Kidney (tissue), 14 donors: Measurements from ENCODE around the gene MAP3K5. TPM values are rescaled to one million over a fixed set of nuclear protein-coding genes. Genes with fewer than 3 reads are reported as not detected.

Experiments
- DNase-seq, 5 donors: peaks; one replicate each; pipeline ENCODE4 v3.0.0-alpha.2; 2013 to 2020
- FAIRE-seq: peaks from 2 replicates; lab custom pipeline; 2012; peaks lifted over from hg19 to GRCh38; lab: Jason Lieb, UNC
- H3K27ac ChIP-seq, 2 donors: one replicate each; pipeline ENCODE4 v1.7.0; 2013; ENCODE audit warnings: low read depth in 2 of 2, low read length in 2 of 2, inconsistent platforms in 1 of 2
- H3K27me3 ChIP-seq: one replicate; pipeline ENCODE4 v1.7.1; 2013; ENCODE audit warnings: low read length, inconsistent platforms; ENCODE audit not compliant: control insufficient read depth, insufficient read depth
- H3K36me3 ChIP-seq, 3 donors: one replicate each; pipeline versions ENCODE4 v1.7.0 to v1.7.1; 2013; ENCODE audit warnings: low read length in 3 of 3, control low read depth in 1 of 3, inconsistent platforms in 1 of 3; ENCODE audit not compliant: insufficient read depth in 3 of 3, control insufficient read depth in 2 of 3
- H3K4me1 ChIP-seq, 3 donors: one replicate each; pipeline versions ENCODE4 v1.7.0 to v1.7.1; 2013; ENCODE audit warnings: low read length in 3 of 3, inconsistent platforms in 1 of 3, low read depth in 1 of 3; ENCODE audit not compliant: control insufficient read depth in 2 of 3, insufficient read depth in 2 of 3
- H3K4me3 ChIP-seq, 3 donors: one replicate each; pipeline versions ENCODE4 v1.7.0 to v1.8.1; 2013; ENCODE audit warnings: low read length in 3 of 3, control low read depth in 1 of 3, inconsistent platforms in 1 of 3
- H3K9ac ChIP-seq, 3 donors: one replicate each; pipeline versions ENCODE4 v1.7.0 to v1.7.1; 2013; ENCODE audit warnings: low read length in 3 of 3, control low read depth in 1 of 3, inconsistent platforms in 1 of 3
- H3K9me3 ChIP-seq, 3 donors: one replicate each; pipeline versions ENCODE4 v1.7.0 to v1.7.1; 2013; ENCODE audit warnings: low read length in 3 of 3, control low read depth in 1 of 3, inconsistent platforms in 1 of 3; ENCODE audit not compliant: control insufficient read depth in 2 of 3, insufficient read depth in 1 of 3
- intact Hi-C: fragments of 100-400 bp; cut with DNase I; formaldehyde crosslinking; loops from one replicate; pipeline ENCODE4 v1.11.1; 2022
- polyA plus RNA-seq: library from polyadenylated mRNA; stranded (reverse); fragments of 350-450 nt; fragmentation: Illumina TruSeq; extraction: RNeasy Lipid Tissue Mini Kit (QIAGEN cat#74804); gene quantifications from one replicate; pipeline ENCODE4 v1.2.3, GENCODE V29; 2014; ENCODE audit warnings: low read depth, low replicate concordance; ENCODE audit not compliant: insufficient read depth
- total RNA-seq: library from RNA; stranded (reverse); fragmentation: NEBNext Ultra II Directional; extraction: Animal tissue kit (Norgen Biotek cat#: 25700); gene quantifications from one replicate; pipeline ENCODE4 v1.2.1, GENCODE V29; 2021
- TF ChIP-seq, protein P1 (sequence below): IDR thresholded peaks from 3 replicates; pipeline ENCODE4 v1.5.1; 2012; ENCODE audit warnings: mild to moderate bottlenecking, moderate library complexity, borderline replicate concordance; ENCODE audit not compliant: insufficient read depth; ENCODE audit errors: extremely low read depth
- donor health status: control.
- donor health status: control.
- donor health status: control.
- donor health status: control.
- donor health status: control.
- donor health status: DM: yes; HTN: yes; CAD: no.
- donor health status: Normal renal cell carcinoma (clear cell type).

The MAP3K5 gene
- total and polyA plus RNA-seq, 2 donors from 2014 or later = 5.9 to 32.9 TPM

DNA sequence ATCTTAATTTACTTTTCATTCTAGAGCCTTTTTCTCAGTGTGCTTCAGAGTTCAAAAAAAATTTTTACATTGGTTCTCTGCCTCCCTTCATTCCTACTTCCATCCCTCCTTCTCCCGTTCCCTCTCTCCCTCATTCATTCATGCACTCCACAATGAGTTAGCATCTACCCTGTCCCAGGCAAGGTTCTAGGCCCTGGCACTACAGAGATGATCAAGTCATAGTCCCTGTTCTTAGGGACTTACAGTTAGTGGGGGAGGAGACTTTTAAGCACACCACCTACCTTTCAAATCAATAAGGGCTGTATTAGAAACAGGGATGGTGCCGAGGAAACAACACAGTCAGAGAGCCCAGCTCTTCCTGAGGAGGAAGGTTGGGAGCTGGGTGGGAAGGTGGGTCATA is 40.3 kb downstream of the MAP3K5 start:
- intact Hi-C loops = no loop called here
- Histone ChIP-seq H3K36me3 (no peaks in the 10 kb centered on the region), H3K9me3 (no peaks in the 10 kb centered on the region), H3K9ac (no peak overlapping the region), H3K27me3 (no peaks in the 10 kb centered on the region), H3K4me3 (no peak overlapping the region), H3K27ac (no peak overlapping the region), H3K4me1 (peaks cover 0 to 9% (median 0%) of the 10 kb centered on the region in 3 donors)
- FAIRE-seq (no peak), DNase-seq (no peak)
- TF ChIP-seq, protein P1, sequence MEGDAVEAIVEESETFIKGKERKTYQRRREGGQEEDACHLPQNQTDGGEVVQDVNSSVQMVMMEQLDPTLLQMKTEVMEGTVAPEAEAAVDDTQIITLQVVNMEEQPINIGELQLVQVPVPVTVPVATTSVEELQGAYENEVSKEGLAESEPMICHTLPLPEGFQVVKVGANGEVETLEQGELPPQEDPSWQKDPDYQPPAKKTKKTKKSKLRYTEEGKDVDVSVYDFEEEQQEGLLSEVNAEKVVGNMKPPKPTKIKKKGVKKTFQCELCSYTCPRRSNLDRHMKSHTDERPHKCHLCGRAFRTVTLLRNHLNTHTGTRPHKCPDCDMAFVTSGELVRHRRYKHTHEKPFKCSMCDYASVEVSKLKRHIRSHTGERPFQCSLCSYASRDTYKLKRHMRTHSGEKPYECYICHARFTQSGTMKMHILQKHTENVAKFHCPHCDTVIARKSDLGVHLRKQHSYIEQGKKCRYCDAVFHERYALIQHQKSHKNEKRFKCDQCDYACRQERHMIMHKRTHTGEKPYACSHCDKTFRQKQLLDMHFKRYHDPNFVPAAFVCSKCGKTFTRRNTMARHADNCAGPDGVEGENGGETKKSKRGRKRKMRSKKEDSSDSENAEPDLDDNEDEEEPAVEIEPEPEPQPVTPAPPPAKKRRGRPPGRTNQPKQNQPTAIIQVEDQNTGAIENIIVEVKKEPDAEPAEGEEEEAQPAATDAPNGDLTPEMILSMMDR = no peak

DNA sequence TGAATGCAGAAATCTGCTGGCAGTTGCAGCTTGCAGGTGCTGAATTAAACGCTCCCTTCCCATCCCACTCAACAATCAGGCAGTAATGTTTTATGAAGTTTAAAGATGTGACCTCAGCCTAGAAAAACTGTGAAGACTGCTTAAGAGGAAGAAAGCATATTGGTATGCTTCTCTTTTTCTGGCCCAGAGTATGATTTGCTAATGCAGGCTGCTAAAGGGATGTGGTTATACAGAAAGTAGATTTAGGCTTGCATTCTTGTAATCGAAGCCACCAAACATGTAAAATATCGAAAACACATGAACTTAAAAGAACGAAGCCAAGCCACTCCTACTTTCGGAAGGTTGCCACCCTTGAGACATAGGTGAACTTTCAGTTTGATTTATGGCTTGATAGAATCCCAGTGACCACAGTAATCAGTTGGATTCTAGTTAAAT is 40.7 kb downstream of the MAP3K5 start:
- TF ChIP-seq, protein P1 = no peak
- no peaks in the 10 kb centered on the region for H3K27me3 ChIP-seq
- H3K4me3 ChIP-seq = no peak overlapping the region
- H3K36me3 ChIP-seq = no peaks in the 10 kb centered on the region
- peaks cover 0 to 9% (median 0%) of the 10 kb centered on the region in 3 donors for H3K4me1 ChIP-seq
- no peak overlapping the region for H3K9ac ChIP-seq
- H3K9me3 ChIP-seq = no peaks in the 10 kb centered on the region
- FAIRE-seq = no peak
- H3K27ac ChIP-seq = no peak overlapping the region
- DNase-seq = no peak
- intact Hi-C loops = no loop called here

DNA sequence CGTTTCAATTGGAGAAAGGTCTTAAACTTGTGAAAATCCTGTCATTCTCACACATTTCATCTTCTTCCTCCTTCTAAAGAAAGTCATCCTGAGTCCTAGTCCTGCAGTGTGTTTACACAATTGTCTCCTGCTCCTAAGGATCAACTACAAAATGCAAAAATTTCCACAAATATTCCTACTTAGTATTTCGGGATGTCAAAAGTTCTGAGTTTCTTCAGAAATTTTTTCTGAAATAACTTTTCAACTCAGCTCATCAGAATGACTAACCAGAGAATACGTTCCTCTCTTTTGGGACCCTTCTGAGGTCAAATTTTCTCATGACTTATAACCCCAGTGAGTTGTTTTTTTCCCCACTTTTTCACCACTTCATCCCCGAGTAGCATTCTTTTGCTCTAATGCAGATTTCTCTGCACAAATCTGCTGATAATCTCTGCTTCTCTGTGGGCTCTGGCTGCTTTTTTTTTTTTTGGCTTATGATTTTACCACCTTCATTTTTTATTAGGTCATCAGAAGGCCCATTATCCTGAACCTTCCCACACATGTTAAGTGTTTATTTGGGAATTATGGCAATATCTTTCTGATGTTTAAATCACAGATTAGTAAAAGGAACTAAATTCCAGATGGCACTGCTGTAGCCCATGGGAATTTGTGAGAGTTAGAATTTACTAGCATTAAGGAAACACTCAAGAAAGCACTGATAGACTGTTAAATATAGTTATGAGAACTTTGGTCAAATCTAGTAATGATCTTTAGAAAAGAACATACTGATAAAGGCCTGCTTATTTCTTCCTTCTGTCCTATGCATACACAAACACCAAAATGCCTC is 41.4 kb downstream of the MAP3K5 start:
- Histone ChIP-seq H3K36me3 (no peaks in the 10 kb centered on the region), H3K27me3 (no peaks in the 10 kb centered on the region), H3K9me3 (no peaks in the 10 kb centered on the region), H3K27ac (no peak overlapping the region), H3K4me3 (no peak overlapping the region), H3K9ac (no peak overlapping the region), H3K4me1 (peaks cover 0 to 9% (median 2%) of the 10 kb centered on the region in 3 donors)
- DNase-seq (no peak), FAIRE-seq (no peak)
- TF ChIP-seq, protein P1 = no peak
- intact Hi-C loops = no loop called here
